H1 (cell line): ENCODE data around the gene GALNT2. TPM values are rescaled to one million over a fixed set of nuclear protein-coding genes. Genes with fewer than 3 reads are reported as not detected.

Experiments used
- CTCF ChIA-PET: fragments of 300-600 bp; sonication (Branson Sonifier 250); formaldehyde crosslinking; loops from one replicate; lab custom pipeline; 2021; ENCODE audit not compliant: partially characterized antibody; lab: Charles Lee
- POLR2A ChIA-PET: fragments of 300-600 bp; sonication (Branson Sonifier 250); formaldehyde crosslinking; loops from one replicate; lab custom pipeline; 2021; ENCODE audit warnings: inconsistent platforms; ENCODE audit not compliant: partially characterized antibody; lab: Charles Lee
- DNase-seq, 2 experiments: peaks; one replicate each; pipeline versions ENCODE4 v3.0.0 to v3.0.0-alpha.2; 2010 to 2022; ENCODE audit warnings: low spot score in 2 of 2, low read depth in 1 of 2, mixed read lengths in 1 of 2
- FAIRE-seq: peaks from 2 replicates; lab custom pipeline; 2011; peaks lifted over from hg19 to GRCh38; lab: Jason Lieb, UNC
- H2AFZ ChIP-seq: 2 replicates; pipeline ENCODE4 v1.8.1; 2012; ENCODE audit warnings: low read length, inconsistent platforms
- H2AK5ac ChIP-seq: 2 replicates; pipeline ENCODE4 v1.6.1; 2013; ENCODE audit warnings: low read depth, low read length
- H2BK120ac ChIP-seq: replicated peaks from 2 replicates; pipeline ENCODE3; 2013; ENCODE audit warnings: low read depth, low read length, inconsistent platforms
- H2BK12ac ChIP-seq: 2 replicates; pipeline ENCODE4 v1.6.1; 2013; ENCODE audit warnings: low read depth, low read length
- H2BK15ac ChIP-seq: 2 replicates; pipeline ENCODE4 v1.6.1; 2013; ENCODE audit warnings: low read length
- H2BK20ac ChIP-seq: 2 replicates; pipeline ENCODE4 v1.6.1; 2013; ENCODE audit warnings: low read length
- H2BK5ac ChIP-seq: 2 replicates; pipeline ENCODE4 v1.6.1; 2013; ENCODE audit warnings: low read depth, low read length
- H3K14ac ChIP-seq: 2 replicates; pipeline ENCODE4 v1.6.1; 2013; ENCODE audit warnings: inconsistent platforms; ENCODE audit not compliant: insufficient read length
- H3K18ac ChIP-seq: 2 replicates; pipeline ENCODE4 v1.6.1; 2013; ENCODE audit warnings: low read length; ENCODE audit errors: extremely low read depth
- H3K23ac ChIP-seq: 2 replicates; pipeline ENCODE4 v1.6.1; 2013; ENCODE audit warnings: inconsistent platforms; ENCODE audit not compliant: insufficient read length
- H3K23me2 ChIP-seq: 2 replicates; pipeline ENCODE4 v1.6.1; 2013; ENCODE audit warnings: low read depth, low read length
- H3K27ac ChIP-seq: 2 replicates; pipeline ENCODE4 v1.6.1; 2011; ENCODE audit warnings: low read depth, low read length, inconsistent platforms
- H3K27me3 ChIP-seq, 4 experiments: replicated peaks in 1 of 4; 1 replicate in 1 of 4; 2 replicates in 3 of 4; pipeline versions ENCODE4 v1.6.1 to v1.8.1; 2011 to 2013; ENCODE audit warnings: low read length in 3 of 4, mild to moderate bottlenecking in 3 of 4, inconsistent platforms in 2 of 4, mixed read lengths in 2 of 4, moderate library complexity in 1 of 4; ENCODE audit not compliant: control insufficient read depth in 3 of 4, insufficient read depth in 3 of 4; ENCODE audit errors: extremely low read depth in 1 of 4
- H3K36me3 ChIP-seq, 4 experiments: 2 replicates each; pipeline versions ENCODE4 v1.6.1 to v1.8.1; 2011 to 2013; ENCODE audit warnings: mild to moderate bottlenecking in 4 of 4, low read length in 3 of 4, moderate library complexity in 2 of 4, control low read depth in 1 of 4, inconsistent platforms in 1 of 4; ENCODE audit not compliant: insufficient read depth in 4 of 4, control insufficient read depth in 2 of 4
- H3K4ac ChIP-seq: replicated peaks from 2 replicates; pipeline ENCODE3; 2013; ENCODE audit warnings: low read length, low read depth, mixed read lengths, inconsistent platforms; ENCODE audit not compliant: insufficient read length
- H3K4me1 ChIP-seq, 4 experiments: replicated peaks in 1 of 4; 1 replicate in 1 of 4; 2 replicates in 3 of 4; pipeline versions ENCODE4 v1.6.1 to v1.8.1; 2011 to 2013; ENCODE audit warnings: low read length in 3 of 4, inconsistent platforms in 2 of 4, mixed read lengths in 1 of 4; ENCODE audit not compliant: insufficient read depth in 4 of 4, control insufficient read depth in 3 of 4
- H3K4me2 ChIP-seq, 2 experiments: 2 replicates each; pipeline versions ENCODE4 v1.6.1 to v1.8.1; 2011 to 2013; ENCODE audit warnings: low read depth in 2 of 2, low read length in 2 of 2, control low read depth in 1 of 2, inconsistent platforms in 1 of 2, mild to moderate bottlenecking in 1 of 2; ENCODE audit not compliant: insufficient read depth in 1 of 2
- H3K4me3 ChIP-seq, 4 experiments: fragments of 200-600, 300-600 bp in 1 of 4; sonication (generic), shearing (Covaris generic), sonication (Bioruptor Twin) in 1 of 4; 2 replicates each; pipeline versions ENCODE4 v1.5.1 to v1.8.1; 2011 to 2016; ENCODE audit warnings: low read length in 4 of 4, low read depth in 3 of 4, control low read depth in 2 of 4, inconsistent platforms in 2 of 4, mild to moderate bottlenecking in 2 of 4, mixed read lengths in 1 of 4, moderate library complexity in 1 of 4; ENCODE audit not compliant: insufficient read depth in 2 of 4; ENCODE audit errors: extremely low read depth in 1 of 4
- H3K56ac ChIP-seq: replicated peaks from 2 replicates; pipeline ENCODE3; 2013; ENCODE audit warnings: low read depth, mild to moderate bottlenecking, mixed read lengths, low read length, inconsistent platforms; ENCODE audit not compliant: insufficient read length
- H3K79me1 ChIP-seq: 2 replicates; pipeline ENCODE4 v1.6.1; 2013; ENCODE audit warnings: low read depth, low read length, control low read depth
- H3K79me2 ChIP-seq, 2 experiments: 2 replicates each; pipeline versions ENCODE4 v1.6.1 to v1.8.1; 2012 to 2013; ENCODE audit warnings: low read length in 2 of 2, mild to moderate bottlenecking in 2 of 2, inconsistent platforms in 1 of 2; ENCODE audit not compliant: insufficient read depth in 2 of 2, control insufficient read depth in 1 of 2
- H3K9ac ChIP-seq, 4 experiments: replicated peaks in 1 of 4; 1 replicate in 1 of 4; 2 replicates in 3 of 4; pipeline versions ENCODE4 v1.6.1 to v1.8.1; 2011 to 2013; ENCODE audit warnings: low read depth in 3 of 4, low read length in 3 of 4, control low read depth in 2 of 4, mild to moderate bottlenecking in 2 of 4, moderate library complexity in 2 of 4, inconsistent platforms in 1 of 4; ENCODE audit errors: extremely low read depth in 1 of 4
- H3K9me3 ChIP-seq, 2 experiments: 2 replicates each; pipeline versions ENCODE4 v1.6.1 to v1.8.1; 2012 to 2013; ENCODE audit warnings: mild to moderate bottlenecking in 2 of 2, moderate library complexity in 2 of 2, control low read depth in 1 of 2, inconsistent platforms in 1 of 2, low read depth in 1 of 2, low read length in 1 of 2, mixed read lengths in 1 of 2; ENCODE audit not compliant: insufficient read depth in 2 of 2
- H4K20me1 ChIP-seq, 2 experiments: replicated peaks in 1 of 2; 2 replicates each; pipeline versions ENCODE3 to v1.8.1; 2011 to 2013; ENCODE audit warnings: inconsistent platforms in 2 of 2, low read length in 2 of 2, mild to moderate bottlenecking in 1 of 2; ENCODE audit not compliant: insufficient read depth in 2 of 2, control insufficient read depth in 1 of 2
- H4K5ac ChIP-seq: 2 replicates; pipeline ENCODE4 v1.6.1; 2013; ENCODE audit warnings: low read length, low read depth, mixed read lengths, inconsistent platforms; ENCODE audit not compliant: insufficient read length
- H4K8ac ChIP-seq: 2 replicates; pipeline ENCODE4 v1.8.0; 2013; ENCODE audit warnings: mild to moderate bottlenecking, moderate library complexity, low read length, inconsistent platforms; ENCODE audit not compliant: insufficient read depth; ENCODE audit errors: extremely low read depth
- H4K91ac ChIP-seq: replicated peaks from 2 replicates; pipeline ENCODE3; 2013; ENCODE audit warnings: low read length, mixed read lengths, inconsistent platforms; ENCODE audit not compliant: insufficient read length
- BACH1 ChIP-seq: IDR thresholded peaks from 2 replicates; pipeline ENCODE4 v1.6.1; 2012; ENCODE audit warnings: low read length, improper control_type of control experiment
- BRCA1 ChIP-seq: IDR thresholded peaks from 2 replicates; pipeline ENCODE4 v1.6.1; 2012; ENCODE audit warnings: low read depth, low read length, improper control_type of control experiment
- NANOG ChIP-seq: IDR thresholded peaks from 2 replicates; pipeline ENCODE4 v1.6.1; 2011; ENCODE audit warnings: low read length, low read depth, mild to moderate bottlenecking, inconsistent platforms; ENCODE audit not compliant: insufficient read depth, poor library complexity, severe bottlenecking
- TCF12 ChIP-seq: IDR thresholded peaks from 2 replicates; pipeline ENCODE4 v1.6.1; 2011; ENCODE audit warnings: low read depth, mild to moderate bottlenecking, low read length
- TEAD4 ChIP-seq: IDR thresholded peaks from 2 replicates; pipeline ENCODE4 v1.6.1; 2012; ENCODE audit warnings: low read depth, low read length, inconsistent platforms, mixed read lengths
- USF2 ChIP-seq: IDR thresholded peaks from 2 replicates; pipeline ENCODE4 v1.6.1; 2011; ENCODE audit warnings: low read length, improper control_type of control experiment
- WGBS, 2 experiments: shearing (Covaris generic) in 1 of 2; methylation state at CpG; one replicate each; pipeline versions ENCODE4 v1.1.6 to v1.1.7; 2013 to 2015; ENCODE audit warnings: low lambda C conversion rate in 2 of 2, mixed read lengths in 2 of 2, inconsistent platforms in 1 of 2, low coverage in 1 of 2, missing lambda C conversion rate in 1 of 2; ENCODE audit not compliant: insufficient replicate concordance in 2 of 2, insufficient coverage in 1 of 2, insufficient read length in 1 of 2; ENCODE audit errors: extremely low coverage in 1 of 2, missing lambda C conversion rate in 1 of 2; 5-methylcytosine and 5-hydroxymethylcytosine counted together
- polyA plus RNA-seq, 7 experiments: library from polyadenylated mRNA; depleted of rRNA in 3 of 7; stranded (reverse) in 5 of 7; unstranded in 2 of 7; fragments of >200 nt in 5 of 7; fragments of 200-250 nt in 2 of 7; gene quantifications; 1 replicate in 5 of 7; 2 replicates in 1 of 7; 4 replicates in 1 of 7; pipeline versions ENCODE4 v1.2.1 to v1.2.3, GENCODE V29; 2011 to 2013; ENCODE audit warnings: missing spikeins in 2 of 7, mixed read lengths in 2 of 7
- total RNA-seq: library from RNA; stranded (reverse); fragmentation: NEBNext Ultra II Directional; extraction: Animal tissue kit (Norgen Biotek cat#: 25700); gene quantifications from 2 replicates; pipeline ENCODE4 v1.2.1, GENCODE V29; 2021

Gene GALNT2
- total and polyA plus RNA-seq, 2 of the 8 experiments (the other 6 are each of a cell fraction or from before 2014, with no cell fraction given): 34.5 to 75.3 TPM

- no peak overlapping the region for H2BK12ac ChIP-seq
- ChIA-PET CTCF (interaction anchor here (0.6 to 4.7 kb wide), 5 partner anchors 9 to 106 kb away, joined by 3 to 35 read pairs (median 3); no protein-coding TSS in a partner anchor), POLR2A (interaction anchor here (1.0 to 1.1 kb wide), 2 partner anchors 11 to 58 kb away, joined by 3 read pairs; no protein-coding TSS in a partner anchor)
- H4K91ac ChIP-seq: no peak overlapping the region
- no peak overlapping the region for H3K4ac ChIP-seq
- H4K8ac ChIP-seq: no peak overlapping the region; the same call in 1 of the 2 replicates
- peaks cover 0 to 10% (median 3%) of the 10 kb centered on the region in 4 experiments; a peak in 3 of 7 replicates for H3K4me1 ChIP-seq
- no peak overlapping the region; a peak in 1 of 7 replicates for H3K9ac ChIP-seq
- H3K27ac ChIP-seq: no peak overlapping the region
- H3K14ac ChIP-seq: no peak overlapping the region
- H3K4me2 ChIP-seq: no peak overlapping the region
- no peak overlapping the region; the same call in 1 of the 2 replicates for H3K18ac ChIP-seq
- no peak overlapping the region for H2AFZ ChIP-seq
- DNase-seq: no peak
- 85% methylated on average over 34 of the region's 34 CpGs; no CpG with 5 or more reads in 1 of the 2 experiments for WGBS, 2 experiments
- no peak overlapping the region for H2BK20ac ChIP-seq
- 0 out of 2 replicates have a peak overlapping the region, but pooled peaks have one; percentile 61 for H2BK15ac ChIP-seq
- no peak for FAIRE-seq
- 0 out of 2 replicates have a peak, but pooled peaks cover 2% of the 10 kb centered on the region for H3K23me2 ChIP-seq
- H3K9me3 ChIP-seq: no peaks in the 10 kb centered on the region
- no peaks in the 10 kb centered on the region for H3K36me3 ChIP-seq
- H4K20me1 ChIP-seq: peaks cover 1 to 11% of the 10 kb centered on the region in 2 experiments
- no peak overlapping the region for H2BK120ac ChIP-seq
- H3K4me3 ChIP-seq: no peak overlapping the region
- H3K79me2 ChIP-seq: peaks cover 0 to 66% of the 10 kb centered on the region in 2 experiments; a peak in 2 of 4 replicates
- no peak overlapping the region for H2AK5ac ChIP-seq
- no peak overlapping the region for H3K56ac ChIP-seq
- H3K23ac ChIP-seq: no peak overlapping the region
- H3K79me1 ChIP-seq: peaks cover 8% of the 10 kb centered on the region; the same call in 1 of the 2 replicates
- H2BK5ac ChIP-seq: no peak overlapping the region
- H3K27me3 ChIP-seq: no peaks in the 10 kb centered on the region
- H4K5ac ChIP-seq: no peak overlapping the region
- TF ChIP-seq USF2 (no peak), NANOG (no peak), BACH1 (no peak), TCF12 (no peak), TEAD4 (no peak), BRCA1 (no peak)
Measured at GRCh38 chr1:230136453-230137336, 69.7 kb downstream of the GALNT2 start.
